Astrocyte (in vitro differentiated cells and primary cell): Measurements from ENCODE around the gene UBR4. TPM values are rescaled to one million over a fixed set of nuclear protein-coding genes. Genes with fewer than 3 reads are reported as not detected.
A peak's percentile ranks its signal among the peaks of the same experiment; 100 is the strongest.

Experiments used
- DNase-seq: peaks from one replicate; pipeline ENCODE4 v3.0.0-alpha.2; 2010; ENCODE audit warnings: low read depth
- FAIRE-seq: peaks from 2 replicates; lab custom pipeline; 2011; peaks lifted over from hg19 to GRCh38; lab: Jason Lieb, UNC
- H2AFZ ChIP-seq: 2 replicates; pipeline ENCODE4 v1.6.0; 2012; ENCODE audit warnings: low read depth, low read length, inconsistent platforms
- H3K27ac ChIP-seq: 2 replicates; pipeline ENCODE4 v1.5.1; 2011; ENCODE audit warnings: low read depth, low read length, inconsistent platforms
- H3K27me3 ChIP-seq: 2 replicates; pipeline ENCODE4 v1.6.0; 2011; ENCODE audit warnings: low read length, inconsistent platforms; ENCODE audit not compliant: insufficient read depth
- H3K36me3 ChIP-seq: 2 replicates; pipeline ENCODE4 v1.5.1; 2011; ENCODE audit warnings: low read length, inconsistent platforms; ENCODE audit not compliant: insufficient read depth
- H3K4me1 ChIP-seq: 2 replicates; pipeline ENCODE4 v1.5.1; 2011; ENCODE audit warnings: low read length, inconsistent platforms; ENCODE audit not compliant: insufficient read depth
- H3K4me2 ChIP-seq: 2 replicates; pipeline ENCODE4 v1.6.0; 2012; ENCODE audit warnings: low read length, inconsistent platforms
- H3K4me3 ChIP-seq: 2 replicates; pipeline ENCODE4 v1.5.1; 2011; ENCODE audit warnings: low read depth, mild to moderate bottlenecking, low read length, inconsistent platforms; ENCODE audit not compliant: insufficient read depth
- H3K79me2 ChIP-seq: 2 replicates; pipeline ENCODE4 v1.6.0; 2012; ENCODE audit warnings: mild to moderate bottlenecking, low read length, inconsistent platforms; ENCODE audit not compliant: insufficient read depth
- H3K9ac ChIP-seq: 2 replicates; pipeline ENCODE4 v1.6.0; 2012; ENCODE audit warnings: mild to moderate bottlenecking, low read length, inconsistent platforms
- H3K9me3 ChIP-seq: 2 replicates; pipeline ENCODE4 v1.5.1; 2012; ENCODE audit warnings: low read depth, mild to moderate bottlenecking, low read length, inconsistent platforms; ENCODE audit not compliant: insufficient read depth
- H4K20me1 ChIP-seq: 2 replicates; pipeline ENCODE4 v1.6.0; 2012; ENCODE audit warnings: low read length, inconsistent platforms; ENCODE audit not compliant: insufficient read depth
- H3K27ac Mint-ChIP-seq: one replicate; pipeline ENCODE4 v1.8.0; 2021; ENCODE audit warnings: mild to moderate bottlenecking, mixed read lengths; ENCODE audit not compliant: unreplicated experiment
- H3K27me3 Mint-ChIP-seq: one replicate; pipeline ENCODE4 v1.8.0; 2021; ENCODE audit warnings: low read depth, mixed read lengths; ENCODE audit not compliant: unreplicated experiment
- H3K36me3 Mint-ChIP-seq: one replicate; pipeline ENCODE4 v1.8.0; 2021; ENCODE audit warnings: low read depth, mixed read lengths; ENCODE audit not compliant: unreplicated experiment
- H3K4me1 Mint-ChIP-seq: one replicate; pipeline ENCODE4 v1.8.0; 2021; ENCODE audit warnings: low read depth, mixed read lengths; ENCODE audit not compliant: unreplicated experiment
- H3K4me3 Mint-ChIP-seq: one replicate; pipeline ENCODE4 v1.8.0; 2021; ENCODE audit warnings: mild to moderate bottlenecking, moderate library complexity, mixed read lengths; ENCODE audit not compliant: unreplicated experiment
- H3K9me3 Mint-ChIP-seq: one replicate; pipeline ENCODE4 v1.8.0; 2021; ENCODE audit warnings: mild to moderate bottlenecking, mixed read lengths; ENCODE audit not compliant: unreplicated experiment
- CTCF ChIP-seq: IDR thresholded peaks from 2 replicates; pipeline ENCODE4 v1.5.1; 2011; ENCODE audit warnings: low read depth, mild to moderate bottlenecking, inconsistent platforms, low read length, moderate library complexity; ENCODE audit not compliant: insufficient read depth
- EZH2 ChIP-seq: IDR thresholded peaks from 2 replicates; pipeline ENCODE4 v1.6.1; 2012; ENCODE audit warnings: mild to moderate bottlenecking, low read length, inconsistent platforms; ENCODE audit not compliant: insufficient read depth
- total RNA-seq: library from RNA; stranded (reverse); gene quantifications from 2 replicates; pipeline ENCODE4 v1.2.1, GENCODE V29; 2021

Gene UBR4
- total RNA-seq, 1 donor from 2014 or later = 153 TPM

GRCh38 chr1:19100028-19100427, 110.0 kb downstream of the UBR4 start:
- TF ChIP-seq EZH2 (no peak), CTCF (no peak)
- Histone ChIP-seq H2AFZ (no peak overlapping the region), H3K27ac (no peak overlapping the region), H3K9me3 (no peaks in the 10 kb centered on the region), H3K4me3 (no peak overlapping the region), H3K36me3 (peaks cover 93% of the 10 kb centered on the region), H3K4me2 (no peak overlapping the region), H3K27me3 (no peaks in the 10 kb centered on the region), H4K20me1 (peaks cover 29% of the 10 kb centered on the region), H3K4me1 (no peaks in the 10 kb centered on the region), H3K79me2 (no peaks in the 10 kb centered on the region), H3K9ac (no peak overlapping the region)
- no peaks in the 10 kb centered on the region for H3K27me3 Mint-ChIP-seq
- H3K4me3 Mint-ChIP-seq = no peak overlapping the region
- no peak overlapping the region for H3K27ac Mint-ChIP-seq
- H3K36me3 Mint-ChIP-seq = peaks cover 33% of the 10 kb centered on the region
- no peaks in the 10 kb centered on the region for H3K9me3 Mint-ChIP-seq
- DNase-seq (no peak), FAIRE-seq (no peak)
- H3K4me1 Mint-ChIP-seq = no peaks in the 10 kb centered on the region

- Mint-ChIP-seq H3K27ac (no peak overlapping the region), H3K36me3 (peaks cover 41% of the 10 kb centered on the region), H3K9me3 (no peaks in the 10 kb centered on the region), H3K4me1 (no peaks in the 10 kb centered on the region), H3K4me3 (no peak overlapping the region), H3K27me3 (no peaks in the 10 kb centered on the region)
- FAIRE-seq (no peak), DNase-seq (no peak)
- H2AFZ ChIP-seq = no peak overlapping the region
- H3K27ac ChIP-seq = no peak overlapping the region
- peaks cover 16% of the 10 kb centered on the region for H4K20me1 ChIP-seq
- peaks cover 94% of the 10 kb centered on the region for H3K36me3 ChIP-seq
- TF ChIP-seq EZH2 (no peak), CTCF (no peak)
- H3K4me3 ChIP-seq = no peak overlapping the region
- no peak overlapping the region for H3K4me2 ChIP-seq
- H3K4me1 ChIP-seq = no peaks in the 10 kb centered on the region
- H3K9me3 ChIP-seq = no peaks in the 10 kb centered on the region
- H3K27me3 ChIP-seq = no peaks in the 10 kb centered on the region
- no peak overlapping the region for H3K9ac ChIP-seq
- H3K79me2 ChIP-seq = no peaks in the 10 kb centered on the region
These were observed 113.1 kb downstream of the UBR4 start for GRCh38 chr1:19096990-19097389.

- H4K20me1 ChIP-seq = peaks cover 13% of the 10 kb centered on the region
- H3K4me3 Mint-ChIP-seq = no peak overlapping the region
- no peaks in the 10 kb centered on the region for H3K9me3 Mint-ChIP-seq
- DNase-seq = no peak
- H3K9ac ChIP-seq = no peak overlapping the region
- H3K36me3 Mint-ChIP-seq = peaks cover 39% of the 10 kb centered on the region
- H3K4me2 ChIP-seq = no peak overlapping the region
- peaks cover 94% of the 10 kb centered on the region for H3K36me3 ChIP-seq
- H3K27me3 ChIP-seq = no peaks in the 10 kb centered on the region
- no peaks in the 10 kb centered on the region for H3K4me1 ChIP-seq
- peak; percentile 37 for TF ChIP-seq CTCF
- no peak for TF ChIP-seq EZH2
- no peaks in the 10 kb centered on the region for H3K27me3 Mint-ChIP-seq
- no peak for FAIRE-seq
- H3K9me3 ChIP-seq = no peaks in the 10 kb centered on the region
- H3K27ac Mint-ChIP-seq = no peak overlapping the region
- no peaks in the 10 kb centered on the region for H3K79me2 ChIP-seq
- no peaks in the 10 kb centered on the region for H3K4me1 Mint-ChIP-seq
- no peak overlapping the region for H3K4me3 ChIP-seq
- H2AFZ ChIP-seq = no peak overlapping the region
- H3K27ac ChIP-seq = no peak overlapping the region
These were observed 113.8 kb downstream of the UBR4 start for GRCh38 chr1:19096036-19096833.
